Lung (tissue), 12 donors: ENCODE data around the gene FOXP1. TPM values are rescaled to one million over a fixed set of nuclear protein-coding genes. Genes with fewer than 3 reads are reported as not detected.

Source experiments
- ATAC-seq: fragments of 200-7000 bp; cut with Tn5 transposase; one replicate; pipeline ENCODE4 v1.9.1; 2020; ENCODE audit warnings: moderate number of reproducible peaks; ENCODE audit not compliant: insufficient read depth, low FRiP score
- DNase-seq, 3 donors: peaks; one replicate each; pipeline ENCODE4 v3.0.0-alpha.2; 2013 to 2017
- H3K27ac ChIP-seq, 2 donors: one replicate each; pipeline ENCODE4 v1.5.1; 2013; ENCODE audit warnings: mild to moderate bottlenecking in 2 of 2, moderate library complexity in 2 of 2, control low read depth in 1 of 2, inconsistent platforms in 1 of 2, low read depth in 1 of 2, low read length in 1 of 2
- H3K27me3 ChIP-seq, 3 donors: one replicate each; pipeline ENCODE4 v1.5.1; 2013; ENCODE audit warnings: low read length in 2 of 3; ENCODE audit not compliant: control insufficient read depth in 3 of 3, insufficient read depth in 3 of 3
- H3K36me3 ChIP-seq, 4 donors: one replicate each; pipeline ENCODE4 v1.5.1; 2013; ENCODE audit warnings: low read length in 4 of 4, mild to moderate bottlenecking in 1 of 4, moderate library complexity in 1 of 4; ENCODE audit not compliant: control insufficient read depth in 4 of 4, insufficient read depth in 4 of 4
- H3K4me1 ChIP-seq, 5 donors: one replicate each; pipeline ENCODE4 v1.5.1; 2013; ENCODE audit warnings: low read length in 5 of 5, mild to moderate bottlenecking in 2 of 5, moderate library complexity in 1 of 5; ENCODE audit not compliant: control insufficient read depth in 5 of 5, insufficient read depth in 5 of 5
- H3K4me3 ChIP-seq: one replicate; pipeline ENCODE4 v1.5.1; 2013; ENCODE audit warnings: mild to moderate bottlenecking, control low read depth, moderate library complexity
- H3K9ac ChIP-seq, 2 donors: one replicate each; pipeline ENCODE4 v1.5.1; 2013; ENCODE audit warnings: low read length in 2 of 2, control low read depth in 1 of 2; ENCODE audit not compliant: insufficient read depth in 1 of 2
- H3K9me3 ChIP-seq, 4 donors: one replicate each; pipeline ENCODE4 v1.5.1; 2013; ENCODE audit warnings: low read length in 3 of 4, mild to moderate bottlenecking in 1 of 4, moderate library complexity in 1 of 4; ENCODE audit not compliant: control insufficient read depth in 4 of 4, insufficient read depth in 3 of 4
- CTCF ChIP-seq: IDR thresholded peaks from 2 replicates; pipeline ENCODE4 v1.5.1; 2012; ENCODE audit warnings: mild to moderate bottlenecking; ENCODE audit errors: control extremely low read depth, extremely low read depth
- WGBS, 2 donors: extraction: QIAGEN DNeasy Blood & Tissue Kit; methylation state at CpG; one replicate each; pipeline ENCODE4 v1.1.7; 2013; 5-methylcytosine and 5-hydroxymethylcytosine counted together
- polyA plus RNA-seq, 2 donors: library from polyadenylated mRNA; stranded (reverse); fragments of 200-250 nt; gene quantifications; one replicate each; pipeline ENCODE4 v1.2.1, GENCODE V29; 2013
- total RNA-seq, 2 donors: library from RNA; depleted of rRNA in 1 of 2; stranded (reverse); fragments of >200 nt in 1 of 2; gene quantifications; one replicate each; pipeline ENCODE4 v1.2.1, GENCODE V29; 2014 to 2021
- donor health status: control.
- donor health status: control.
- donor health status: Bipolar disorder and iron deficiency.
- donor health status: healthy.
- donor health status: DM: yes; HTN: yes; CAD: no.

FOXP1 gene
- total and polyA plus RNA-seq, 4 donors: 13.8 to 287 (median 73.9) TPM

- WGBS, 2 donors: 93% methylated on average over 1 of the region's 1 CpG
- no peaks in the 10 kb centered on the region for H3K9me3 ChIP-seq
- peaks cover 0 to 8% (median 0%) of the 10 kb centered on the region in 5 donors for H3K4me1 ChIP-seq
- H3K27me3 ChIP-seq: no peaks in the 10 kb centered on the region
- TF ChIP-seq CTCF: no peak
- H3K36me3 ChIP-seq: no peaks in the 10 kb centered on the region
- DNase-seq (no peak), ATAC-seq (no peak)
- H3K27ac ChIP-seq: no peak overlapping the region
- H3K4me3 ChIP-seq: no peak overlapping the region
- H3K9ac ChIP-seq: no peak overlapping the region
Observed at GRCh38 chr3:71597286-71597685, 13.8 kb upstream of the FOXP1 start.

- 95 to 96% methylated on average over 3 of the region's 3 CpGs for whole genome bisulfite sequencing, 2 donors
- Histone ChIP-seq H3K27me3 (no peaks in the 10 kb centered on the region), H3K36me3 (no peaks in the 10 kb centered on the region), H3K9ac (no peak overlapping the region), H3K9me3 (no peaks in the 10 kb centered on the region), H3K27ac (no peak overlapping the region), H3K4me1 (no peaks in the 10 kb centered on the region), H3K4me3 (no peak overlapping the region)
- DNase-seq: no peak
- no peak for ATAC-seq
- no peak for TF ChIP-seq CTCF
Observed at GRCh38 chr3:71593106-71593505, 9.6 kb upstream of the FOXP1 start.

- no peak overlapping the region for H3K27ac ChIP-seq
- no peaks in the 10 kb centered on the region for H3K9me3 ChIP-seq
- DNase-seq (no peak), ATAC-seq (no peak)
- WGBS, 2 donors: 95 to 100% methylated on average over 2 of the region's 2 CpGs
- no peak for TF ChIP-seq CTCF
- no peaks in the 10 kb centered on the region for H3K27me3 ChIP-seq
- peaks cover 0 to 4% (median 0%) of the 10 kb centered on the region in 5 donors for H3K4me1 ChIP-seq
- no peak overlapping the region for H3K9ac ChIP-seq
- H3K36me3 ChIP-seq: no peaks in the 10 kb centered on the region
- H3K4me3 ChIP-seq: no peak overlapping the region
Observed at GRCh38 chr3:71591101-71591500, 7.6 kb upstream of the FOXP1 start.

GRCh38 chr3:71589132-71589531 is 5.6 kb upstream of the FOXP1 start:
- H3K36me3 ChIP-seq: no peaks in the 10 kb centered on the region
- ATAC-seq: no peak
- DNase-seq: no peak
- TF ChIP-seq CTCF: no peak
- H3K9me3 ChIP-seq: no peaks in the 10 kb centered on the region
- WGBS, 2 donors: 70 to 80% methylated on average over 2 of the region's 2 CpGs
- H3K4me3 ChIP-seq: no peak overlapping the region
- H3K4me1 ChIP-seq: peaks cover 0 to 7% (median 0%) of the 10 kb centered on the region in 5 donors
- no peaks in the 10 kb centered on the region for H3K27me3 ChIP-seq
- H3K9ac ChIP-seq: no peak overlapping the region
- no peak overlapping the region for H3K27ac ChIP-seq
